Left ventricle myocardium inferior (tissue), 1 donor: ENCODE results near the gene SH3YL1. TPM values are rescaled to one million over a fixed set of nuclear protein-coding genes. Genes with fewer than 3 reads are reported as not detected.

Source experiments
- DNase-seq: peaks from one replicate; pipeline ENCODE4 v3.0.0-alpha.2; 2020
- H3K27ac ChIP-seq: fragments of 200-600 bp; replicated peaks from 2 replicates; pipeline ENCODE4 v1.8.0; 2021
- H3K27me3 ChIP-seq: fragments of 200-600 bp; 2 replicates; pipeline ENCODE4 v1.8.0; 2021; ENCODE audit warnings: low read depth
- H3K36me3 ChIP-seq: fragments of 200-600 bp; 2 replicates; pipeline ENCODE4 v1.8.0; 2021
- H3K4me1 ChIP-seq: fragments of 200-600 bp; 2 replicates; pipeline ENCODE4 v1.8.0; 2021
- H3K4me3 ChIP-seq: fragments of 200-600 bp; 2 replicates; pipeline ENCODE4 v1.8.0; 2021; ENCODE audit warnings: mild to moderate bottlenecking, moderate library complexity
- H3K9me3 ChIP-seq: fragments of 200-600 bp; replicated peaks from 2 replicates; pipeline ENCODE4 v1.8.0; 2021
- intact Hi-C: fragments of 100-400 bp; cut with micrococcal nuclease; formaldehyde crosslinking; loops from one replicate; pipeline ENCODE4 v1.11.0; 2022
- total RNA-seq: library from RNA; stranded (reverse); fragmentation: NEBNext Ultra II Directional; extraction: Animal tissue kit (Norgen Biotek cat#: 25700); gene quantifications from one replicate; pipeline ENCODE4 v1.2.1, GENCODE V29; 2021
- TF ChIP-seq, protein P1 (sequence below): fragments of 200-600 bp; IDR thresholded peaks from 2 replicates; pipeline ENCODE4 v1.8.0; 2021; ENCODE audit warnings: antibody characterized with exemption, mild to moderate bottlenecking, borderline replicate concordance
- donor health status: DM: no; HTN: yes; CAD: no; lungs with severe emphysema.

The SH3YL1 gene
- total RNA-seq, 1 donor from 2014 or later: 9.8 TPM

DNA sequence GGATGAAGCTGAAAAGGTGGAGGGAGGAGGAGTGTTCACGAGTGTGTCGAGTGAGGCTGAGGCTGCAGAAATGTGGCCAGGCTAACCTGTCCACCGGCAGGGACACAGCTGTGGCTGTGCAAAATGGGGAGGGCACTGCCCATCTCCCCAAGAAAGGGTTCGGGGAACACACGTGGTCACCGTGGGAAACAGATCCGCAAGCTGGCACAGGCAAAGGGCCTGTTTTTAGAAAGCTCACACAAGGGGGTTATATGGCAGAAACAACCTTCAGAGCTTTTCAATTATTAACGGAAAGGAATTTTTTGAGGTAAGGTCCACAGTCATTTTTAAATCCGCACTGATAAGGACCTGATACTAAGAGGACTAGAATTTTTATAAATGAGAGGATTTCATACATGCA lies 35.7 kb downstream of the SH3YL1 start:
- Histone ChIP-seq H3K27ac (no peak overlapping the region), H3K4me3 (no peak overlapping the region), H3K4me1 (no peaks in the 10 kb centered on the region), H3K27me3 (no peaks in the 10 kb centered on the region), H3K9me3 (no peaks in the 10 kb centered on the region), H3K36me3 (peaks cover 73% of the 10 kb centered on the region)
- intact Hi-C loops: no loop called here
- TF ChIP-seq, protein P1, sequence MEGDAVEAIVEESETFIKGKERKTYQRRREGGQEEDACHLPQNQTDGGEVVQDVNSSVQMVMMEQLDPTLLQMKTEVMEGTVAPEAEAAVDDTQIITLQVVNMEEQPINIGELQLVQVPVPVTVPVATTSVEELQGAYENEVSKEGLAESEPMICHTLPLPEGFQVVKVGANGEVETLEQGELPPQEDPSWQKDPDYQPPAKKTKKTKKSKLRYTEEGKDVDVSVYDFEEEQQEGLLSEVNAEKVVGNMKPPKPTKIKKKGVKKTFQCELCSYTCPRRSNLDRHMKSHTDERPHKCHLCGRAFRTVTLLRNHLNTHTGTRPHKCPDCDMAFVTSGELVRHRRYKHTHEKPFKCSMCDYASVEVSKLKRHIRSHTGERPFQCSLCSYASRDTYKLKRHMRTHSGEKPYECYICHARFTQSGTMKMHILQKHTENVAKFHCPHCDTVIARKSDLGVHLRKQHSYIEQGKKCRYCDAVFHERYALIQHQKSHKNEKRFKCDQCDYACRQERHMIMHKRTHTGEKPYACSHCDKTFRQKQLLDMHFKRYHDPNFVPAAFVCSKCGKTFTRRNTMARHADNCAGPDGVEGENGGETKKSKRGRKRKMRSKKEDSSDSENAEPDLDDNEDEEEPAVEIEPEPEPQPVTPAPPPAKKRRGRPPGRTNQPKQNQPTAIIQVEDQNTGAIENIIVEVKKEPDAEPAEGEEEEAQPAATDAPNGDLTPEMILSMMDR: no peak
- no peak for DNase-seq

- intact Hi-C loops: no loop called here
- no peaks in the 10 kb centered on the region for H3K4me1 ChIP-seq
- no peak overlapping the region for H3K27ac ChIP-seq
- TF ChIP-seq, protein P1: no peak
- H3K27me3 ChIP-seq: no peaks in the 10 kb centered on the region
- no peak for DNase-seq
- H3K36me3 ChIP-seq: peaks cover 64% of the 10 kb centered on the region
- H3K4me3 ChIP-seq: no peak overlapping the region
- no peaks in the 10 kb centered on the region for H3K9me3 ChIP-seq
Observed at GRCh38 chr2:223971-224760, 39.7 kb downstream of the SH3YL1 start.

GRCh38 chr2:223451-223850 lies 40.4 kb downstream of the SH3YL1 start:
- intact Hi-C loops: no loop called here
- Histone ChIP-seq H3K27ac (no peak overlapping the region), H3K36me3 (peaks cover 63% of the 10 kb centered on the region), H3K27me3 (no peaks in the 10 kb centered on the region), H3K9me3 (no peaks in the 10 kb centered on the region), H3K4me1 (no peaks in the 10 kb centered on the region), H3K4me3 (no peak overlapping the region)
- DNase-seq: no peak
- TF ChIP-seq, protein P1: no peak

DNA sequence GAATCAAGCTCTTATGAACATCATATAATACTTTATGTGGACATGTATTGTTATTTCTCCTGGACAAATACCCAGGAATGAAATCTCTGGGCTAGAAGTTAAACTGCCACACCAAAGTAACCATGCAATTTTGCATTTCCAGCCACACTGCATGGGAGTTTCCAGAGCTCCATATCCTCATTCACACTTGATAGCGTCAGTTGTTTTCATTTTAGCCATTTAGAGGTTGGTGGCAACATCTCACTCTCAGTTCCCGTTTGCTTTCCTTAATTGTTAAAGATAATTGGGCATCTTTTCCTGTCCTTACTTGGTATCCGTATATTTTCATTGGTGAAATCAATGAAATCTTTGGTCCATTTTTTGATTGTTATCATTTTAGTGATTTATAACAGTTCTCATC lies 47.8 kb downstream of the SH3YL1 start:
- H3K27me3 ChIP-seq: peaks cover 22% of the 10 kb centered on the region
- peaks cover 19% of the 10 kb centered on the region for H3K36me3 ChIP-seq
- intact Hi-C loops: no loop called here
- TF ChIP-seq, protein P1: no peak
- no peak for DNase-seq
- H3K27ac ChIP-seq: no peak overlapping the region
- H3K9me3 ChIP-seq: peaks cover 13% of the 10 kb centered on the region
- H3K4me3 ChIP-seq: no peak overlapping the region
- H3K4me1 ChIP-seq: no peaks in the 10 kb centered on the region

GRCh38 chr2:213932-214693 lies 49.7 kb downstream of the SH3YL1 start:
- H3K4me3 ChIP-seq: no peak overlapping the region
- peaks cover 42% of the 10 kb centered on the region for H3K27me3 ChIP-seq
- peaks cover 14% of the 10 kb centered on the region for H3K36me3 ChIP-seq
- peak overlapping the region; percentile 27 for H3K27ac ChIP-seq
- intact Hi-C loops: no loop called here
- H3K9me3 ChIP-seq: peaks cover 13% of the 10 kb centered on the region
- H3K4me1 ChIP-seq: no peaks in the 10 kb centered on the region
- DNase-seq: peak; percentile 46
- TF ChIP-seq, protein P1: no peak
